Ascending aorta (tissue), 2 donors: ENCODE results near the gene TOGARAM2. TPM values are rescaled to one million over a fixed set of nuclear protein-coding genes. Genes with fewer than 3 reads are reported as not detected.

Experiments used
- DNase-seq, 2 donors: peaks; one replicate each; pipeline ENCODE4 v3.0.0-alpha.2; 2019; ENCODE audit warnings: low spot score in 2 of 2
- H3K27ac ChIP-seq, 2 donors: fragments of 200-600 bp; sonication (generic); one replicate each; pipeline ENCODE4 v1.5.1; 2016 to 2017; ENCODE audit warnings: mild to moderate bottlenecking in 1 of 2
- H3K27me3 ChIP-seq: fragments of 200-600 bp; sonication (generic); one replicate; pipeline ENCODE4 v1.5.1; 2017
- H3K36me3 ChIP-seq, 2 donors: fragments of 200-600 bp; sonication (generic); one replicate each; pipeline ENCODE4 v1.5.1; 2016
- H3K4me1 ChIP-seq, 2 donors: fragments of 200-600 bp; sonication (generic); one replicate each; pipeline ENCODE4 v1.5.1; 2016 to 2017; ENCODE audit warnings: mild to moderate bottlenecking in 1 of 2
- H3K4me3 ChIP-seq, 2 donors: fragments of 200-600 bp; sonication (generic); one replicate each; pipeline ENCODE4 v1.5.1; 2016 to 2017; ENCODE audit warnings: mild to moderate bottlenecking in 1 of 2
- H3K9me3 ChIP-seq, 2 donors: fragments of 200-600 bp; sonication (generic); one replicate each; pipeline ENCODE4 v1.5.1; 2016
- CTCF ChIP-seq, 3 experiments: fragments of 200-600 bp in 2 of 3; fragments of 450-650 bp in 1 of 3; sonication (generic) in 2 of 3; IDR thresholded peaks; one replicate each; pipeline ENCODE4 v1.5.1; 2016 to 2019; ENCODE audit warnings: antibody characterized with exemption in 3 of 3, mild to moderate bottlenecking in 1 of 3, moderate library complexity in 1 of 3
- intact Hi-C: fragments of 100-400 bp; cut with DNase I; formaldehyde crosslinking; loops from one replicate; pipeline ENCODE4 v1.15.1; 2023
- total RNA-seq: library from RNA; depleted of rRNA; stranded (reverse); fragments of >200 nt; gene quantifications from one replicate; pipeline ENCODE4 v1.1.0, GENCODE V29; 2016

Gene TOGARAM2
- total RNA-seq, 1 donor from 2014 or later = not detected

- H3K36me3 ChIP-seq = no peaks in the 10 kb centered on the region
- intact Hi-C loops = no loop called here
- H3K4me1 ChIP-seq = no peaks in the 10 kb centered on the region
- no peak for DNase-seq
- no peak overlapping the region for H3K27ac ChIP-seq
- no peaks in the 10 kb centered on the region for H3K27me3 ChIP-seq
- H3K9me3 ChIP-seq = no peaks in the 10 kb centered on the region
- TF ChIP-seq CTCF (IDR thresholded peaks at IDR 0.05) = no peak
- no peak overlapping the region for H3K4me3 ChIP-seq
Observed at GRCh38 chr2:28981620-28982376, 700 bp downstream of the TOGARAM2 start.

- TF ChIP-seq CTCF (IDR thresholded peaks at IDR 0.05) = no peak
- no peaks in the 10 kb centered on the region for H3K4me1 ChIP-seq
- intact Hi-C loops = no loop called here
- no peaks in the 10 kb centered on the region for H3K9me3 ChIP-seq
- no peaks in the 10 kb centered on the region for H3K27me3 ChIP-seq
- H3K27ac ChIP-seq = no peak overlapping the region
- no peak for DNase-seq
- no peaks in the 10 kb centered on the region for H3K36me3 ChIP-seq
- H3K4me3 ChIP-seq = no peak overlapping the region
Observed at GRCh38 chr2:28982381-28982950, 1.4 kb downstream of the TOGARAM2 start.

GRCh38 chr2:28986429-28986828, 5.3 kb downstream of the TOGARAM2 start:
- H3K36me3 ChIP-seq = no peaks in the 10 kb centered on the region
- intact Hi-C loops = no loop called here
- H3K27me3 ChIP-seq = no peaks in the 10 kb centered on the region
- no peak overlapping the region for H3K27ac ChIP-seq
- DNase-seq = no peak
- H3K4me1 ChIP-seq = no peaks in the 10 kb centered on the region
- no peak for TF ChIP-seq CTCF (IDR thresholded peaks at IDR 0.05)
- no peaks in the 10 kb centered on the region for H3K9me3 ChIP-seq
- H3K4me3 ChIP-seq = no peak overlapping the region

- DNase-seq = no peak
- Histone ChIP-seq H3K27ac (no peak overlapping the region), H3K4me3 (no peak overlapping the region), H3K9me3 (no peaks in the 10 kb centered on the region), H3K36me3 (no peaks in the 10 kb centered on the region), H3K4me1 (no peaks in the 10 kb centered on the region), H3K27me3 (no peaks in the 10 kb centered on the region)
- intact Hi-C loops = no loop called here
- no peak for TF ChIP-seq CTCF (IDR thresholded peaks at IDR 0.05)
Observed at GRCh38 chr2:28989973-28990372, 8.9 kb downstream of the TOGARAM2 start.

- Histone ChIP-seq H3K36me3 (no peaks in the 10 kb centered on the region), H3K27ac (no peak overlapping the region), H3K4me1 (no peaks in the 10 kb centered on the region), H3K9me3 (no peaks in the 10 kb centered on the region), H3K27me3 (no peaks in the 10 kb centered on the region), H3K4me3 (no peak overlapping the region)
- intact Hi-C loops = no loop called here
- TF ChIP-seq CTCF (IDR thresholded peaks at IDR 0.05) = no peak
- DNase-seq = no peak
Observed at GRCh38 chr2:28990445-28990844, 9.3 kb downstream of the TOGARAM2 start.
